Peyer's patch (tissue), 4 donors: ENCODE data around the gene FER. TPM values are rescaled to one million over a fixed set of nuclear protein-coding genes. Genes with fewer than 3 reads are reported as not detected.
"Not testable (repeated sequence)": the region's sequence is repeated elsewhere in the genome, so short reads cannot be mapped to it uniquely, and the experiment has no call there.

Experiments
- DNase-seq, 3 donors: peaks; one replicate each; pipeline ENCODE4 v3.0.0-alpha.2; 2017 to 2019
- H3K27ac ChIP-seq, 4 donors: fragments of 200-600 bp; sonication (generic); one replicate each; pipeline ENCODE4 v1.5.1; 2016 to 2019
- H3K27me3 ChIP-seq, 2 donors: fragments of 200-600 bp; sonication (generic); one replicate each; pipeline ENCODE4 v1.5.1; 2019
- H3K36me3 ChIP-seq, 3 donors: fragments of 200-600 bp; sonication (generic); one replicate each; pipeline ENCODE4 v1.5.1; 2016 to 2019
- H3K4me1 ChIP-seq, 4 donors: fragments of 200-600 bp; sonication (generic); one replicate each; pipeline ENCODE4 v1.5.1; 2016 to 2019
- H3K4me3 ChIP-seq, 4 donors: fragments of 200-600 bp; sonication (generic); 1 replicate in 3 of 4; 2 replicates in 1 of 4; pipeline ENCODE4 v1.5.1; 2016 to 2019; ENCODE audit warnings: mild to moderate bottlenecking in 1 of 4
- H3K9me3 ChIP-seq, 4 donors: fragments of 200-600 bp; sonication (generic); one replicate each; pipeline ENCODE4 v1.5.1; 2016 to 2019; ENCODE audit warnings: mild to moderate bottlenecking in 1 of 4
- CTCF ChIP-seq, 6 experiments: fragments of 450-650 bp in 4 of 6; fragments of 200-600 bp in 2 of 6; sonication (generic) in 1 of 6; IDR thresholded peaks; one replicate each; pipeline ENCODE4 v1.5.1; 2017 to 2019; ENCODE audit warnings: antibody characterized with exemption in 6 of 6, mild to moderate bottlenecking in 3 of 6, moderate library complexity in 1 of 6
- POLR2A ChIP-seq, 2 donors: fragments of 450-650 bp; IDR thresholded peaks; one replicate each; pipeline ENCODE4 v1.5.1; 2017; ENCODE audit warnings: antibody characterized with exemption in 2 of 2, mild to moderate bottlenecking in 2 of 2, moderate library complexity in 2 of 2
- total RNA-seq, 4 donors: library from RNA; depleted of rRNA; stranded (reverse); fragments of >200 nt; gene quantifications; one replicate each; pipeline ENCODE4 v1.1.0, GENCODE V29; 2016

The FER gene
- total RNA-seq, 4 donors from 2014 or later = 8.4 to 104 (median 12.5) TPM

GRCh38 chr5:109170629-109171350 lies 423.1 kb downstream of the FER start:
- TF ChIP-seq CTCF (IDR thresholded peaks at IDR 0.05) (no peak), POLR2A (IDR thresholded peaks at IDR 0.05) (no peak)

GRCh38 chr5:109171437-109172073 lies 423.9 kb downstream of the FER start:
- H3K36me3 ChIP-seq, H3K4me3 ChIP-seq, H3K27me3 ChIP-seq, H3K9me3 ChIP-seq, H3K4me1 ChIP-seq, H3K27ac ChIP-seq, DNase-seq: not testable (repeated sequence)

More at GRCh38 chr5:109170629-109171350, 423.1 kb downstream of the FER start:
- Histone ChIP-seq H3K27me3 (no peaks in the 10 kb centered on the region), H3K4me1 (no peaks in the 10 kb centered on the region), H3K27ac (no peak overlapping the region), H3K4me3 (no peak overlapping the region), H3K36me3 (no peaks in the 10 kb centered on the region), H3K9me3 (no peaks in the 10 kb centered on the region)
- DNase-seq = no peak

- H3K27ac ChIP-seq = no peak overlapping the region
- DNase-seq = no peak
- H3K4me3 ChIP-seq = no peak overlapping the region
- TF ChIP-seq CTCF (IDR thresholded peaks at IDR 0.05) = no peak
- no peaks in the 10 kb centered on the region for H3K9me3 ChIP-seq
- no peaks in the 10 kb centered on the region for H3K4me1 ChIP-seq
- H3K36me3 ChIP-seq = no peaks in the 10 kb centered on the region
- H3K27me3 ChIP-seq = no peaks in the 10 kb centered on the region
These were observed 425.5 kb downstream of the FER start for GRCh38 chr5:109173036-109173794.

- no peak for DNase-seq
These were observed 429.5 kb downstream of the FER start for GRCh38 chr5:109177227-109177626.

GRCh38 chr5:109177782-109178181 lies 430.1 kb downstream of the FER start:
- no peak for DNase-seq
- Histone ChIP-seq H3K27me3 (no peaks in the 10 kb centered on the region), H3K4me3 (no peak overlapping the region), H3K36me3 (no peaks in the 10 kb centered on the region), H3K9me3 (no peaks in the 10 kb centered on the region), H3K27ac (no peak overlapping the region), H3K4me1 (no peaks in the 10 kb centered on the region)
- no peak for TF ChIP-seq POLR2A (IDR thresholded peaks at IDR 0.05)
- no peak for TF ChIP-seq CTCF (IDR thresholded peaks at IDR 0.05)

More at GRCh38 chr5:109177227-109177626, 429.5 kb downstream of the FER start:
- H3K9me3 ChIP-seq = no peaks in the 10 kb centered on the region
- no peaks in the 10 kb centered on the region for H3K36me3 ChIP-seq
- no peaks in the 10 kb centered on the region for H3K4me1 ChIP-seq
- H3K27me3 ChIP-seq = no peaks in the 10 kb centered on the region
- H3K4me3 ChIP-seq = no peak overlapping the region
- TF ChIP-seq POLR2A (IDR thresholded peaks at IDR 0.05) (no peak), CTCF (IDR thresholded peaks at IDR 0.05) (no peak)
- H3K27ac ChIP-seq = no peak overlapping the region

- DNase-seq = no peak
- Histone ChIP-seq H3K27me3 (no peaks in the 10 kb centered on the region), H3K36me3 (no peaks in the 10 kb centered on the region), H3K9me3 (no peaks in the 10 kb centered on the region), H3K4me3 (no peak overlapping the region), H3K27ac (no peak overlapping the region), H3K4me1 (no peaks in the 10 kb centered on the region)
- TF ChIP-seq CTCF (IDR thresholded peaks at IDR 0.05) (no peak), POLR2A (IDR thresholded peaks at IDR 0.05) (no peak)
These were observed 433.0 kb downstream of the FER start for GRCh38 chr5:109180668-109181067.
